GM12891 (cell line): ENCODE measurements around the gene DEFB131B.
"Not testable (repeated sequence)": the region's sequence is repeated elsewhere in the genome, so short reads cannot be mapped to it uniquely, and the experiment has no call there.

Source experiments
- PAX5 ChIP-seq: IDR thresholded peaks from 2 replicates; pipeline ENCODE4 v1.6.1; 2011; ENCODE audit warnings: low read length, moderate library complexity, mild to moderate bottlenecking; ENCODE audit not compliant: insufficient read depth, severe bottlenecking
- POLR2A ChIP-seq: IDR thresholded peaks from 2 replicates; pipeline ENCODE4 v1.6.1; 2011; ENCODE audit warnings: low read depth, low read length, control low read depth
- POLR2AphosphoS5 ChIP-seq: IDR thresholded peaks from 2 replicates; pipeline ENCODE4 v1.6.1; 2011; ENCODE audit warnings: low read depth, low read length, control low read depth
- TAF1 ChIP-seq: IDR thresholded peaks from 2 replicates; pipeline ENCODE4 v1.6.1; 2011; ENCODE audit warnings: low read depth, low read length, control low read depth

DNA sequence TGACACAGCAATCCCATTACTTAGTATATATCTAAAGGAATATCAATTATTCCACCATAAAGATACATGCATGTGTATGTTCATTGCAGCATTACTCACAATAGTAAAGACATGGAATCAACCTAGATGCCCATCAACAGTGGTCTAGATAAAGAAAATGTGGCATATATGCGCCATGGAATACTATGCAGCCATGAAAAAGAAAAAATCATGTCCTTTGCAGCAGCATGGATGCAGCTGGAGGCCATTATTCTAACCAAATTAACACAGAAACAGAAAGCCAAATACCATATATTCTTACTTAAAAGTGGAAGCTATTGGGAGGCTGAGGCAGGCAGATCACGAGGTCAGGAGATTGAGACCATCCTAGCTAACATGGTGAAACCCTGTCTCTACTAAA, 24.4 kb upstream of the DEFB131B start:
- not testable (repeated sequence) for TF ChIP-seq POLR2A, TAF1, PAX5, POLR2AphosphoS5
